Gastrocnemius medialis (tissue), 4 donors: Measurements from ENCODE around the gene NT5DC3. TPM values are rescaled to one million over a fixed set of nuclear protein-coding genes. Genes with fewer than 3 reads are reported as not detected.

ENCODE experiments used
- ATAC-seq, 2 donors: fragments of 150-250 bp; one replicate each; pipeline ENCODE4 v1.9.1; 2016
- DNase-seq, 2 donors: peaks; one replicate each; pipeline ENCODE4 v3.0.0-alpha.2; 2019
- H3K27ac ChIP-seq, 4 donors: fragments of 200-600 bp; sonication (generic); 1 replicate in 1 of 4; 2 replicates in 3 of 4; pipeline ENCODE4 v1.5.1; 2016 to 2018; ENCODE audit warnings: mild to moderate bottlenecking in 2 of 4, moderate library complexity in 1 of 4
- H3K27me3 ChIP-seq, 3 donors: fragments of 200-600 bp; sonication (generic) in 2 of 3; 1 replicate in 1 of 3; 2 replicates in 2 of 3; pipeline versions ENCODE4 v1.5.1 to v1.6.0; 2016 to 2019; ENCODE audit warnings: mild to moderate bottlenecking in 1 of 3, moderate library complexity in 1 of 3
- H3K36me3 ChIP-seq, 2 donors: fragments of 200-600 bp; sonication (generic) in 1 of 2; one replicate each; pipeline ENCODE4 v1.5.1; 2017 to 2018
- H3K4me1 ChIP-seq, 2 donors: fragments of 200-600 bp; sonication (generic) in 1 of 2; one replicate each; pipeline ENCODE4 v1.5.1; 2016 to 2017; ENCODE audit warnings: mild to moderate bottlenecking in 2 of 2
- H3K4me3 ChIP-seq, 4 donors: fragments of 200-600 bp; sonication (generic) in 3 of 4; 1 replicate in 1 of 4; 2 replicates in 3 of 4; pipeline ENCODE4 v1.5.1; 2016 to 2019; ENCODE audit warnings: mild to moderate bottlenecking in 2 of 4
- H3K9me3 ChIP-seq, 3 donors: fragments of 200-600 bp; sonication (generic) in 2 of 3; 1 replicate in 1 of 3; 2 replicates in 2 of 3; pipeline ENCODE4 v1.5.1; 2016 to 2019
- CTCF ChIP-seq, 5 experiments: fragments of 450-650 bp in 3 of 5; fragments of 200-600 bp in 2 of 5; sonication (generic) in 2 of 5; IDR thresholded peaks in 4 of 5; conservative IDR thresholded peaks in 1 of 5; 1 replicate in 4 of 5; 2 replicates in 1 of 5; pipeline ENCODE4 v1.5.1; 2016 to 2019; ENCODE audit warnings: antibody characterized with exemption in 5 of 5, mild to moderate bottlenecking in 3 of 5, moderate library complexity in 3 of 5
- POLR2A ChIP-seq, 2 donors: fragments of 450-650 bp; IDR thresholded peaks; one replicate each; pipeline ENCODE4 v1.6.1; 2017; ENCODE audit warnings: antibody characterized with exemption in 2 of 2, mild to moderate bottlenecking in 2 of 2, moderate library complexity in 2 of 2
- in situ Hi-C, 4 donors: fragments of 200-750 bp; cut with MboI; loops; one replicate each; pipeline versions ENCODE4 v1.15.0 to v1.8.0; 2017; ENCODE audit warnings: low sequenced_read_pairs in 4 of 4
- intact Hi-C: fragments of 100-400 bp; cut with DNase I; formaldehyde crosslinking; loops from one replicate; pipeline ENCODE4 v1.15.1; 2023; ENCODE audit warnings: low total_unique reads
- total RNA-seq, 4 donors: library from RNA; depleted of rRNA; stranded (reverse); fragments of >200 nt; gene quantifications; one replicate each; pipeline versions ENCODE4 v1.1.0 to v1.2.3, GENCODE V29; 2016

NT5DC3 gene
- total RNA-seq, 4 donors from 2014 or later, result 8.8 to 18.7 (median 13.9) TPM

DNA sequence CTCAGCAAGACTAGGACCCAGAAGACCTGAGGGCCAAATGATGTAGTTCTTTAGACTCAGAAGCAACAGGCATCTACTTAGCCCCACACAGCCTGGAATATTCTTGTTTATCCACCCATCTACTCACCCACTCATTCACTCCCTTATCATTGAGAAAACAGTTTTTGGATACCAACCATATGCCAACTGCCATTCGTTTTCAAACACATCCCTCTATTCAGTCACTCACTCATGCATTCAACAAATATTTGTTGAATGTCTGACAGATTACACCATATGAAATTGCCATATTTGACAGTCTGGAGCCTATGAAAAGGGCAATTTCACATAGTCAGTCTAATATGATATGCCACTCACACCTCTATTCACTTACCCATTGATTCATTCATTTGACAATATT is 103.2 kb downstream of the NT5DC3 start:
- DNase-seq, result no peak
- Histone ChIP-seq H3K4me3 (no peak overlapping the region), H3K9me3 (no peaks in the 10 kb centered on the region), H3K27me3 (no peaks in the 10 kb centered on the region), H3K27ac (no peak overlapping the region), H3K36me3 (no peaks in the 10 kb centered on the region), H3K4me1 (no peaks in the 10 kb centered on the region)
- intact Hi-C loops, result no loop called here
- ATAC-seq, result no peak
- in situ Hi-C loops, result no loop called here
- TF ChIP-seq CTCF (IDR thresholded peaks at IDR 0.05 in 4 of 5, conservative IDR thresholded peaks at IDR 0.05 in 1 of 5) (no peak), POLR2A (IDR thresholded peaks at IDR 0.05) (no peak)

DNA sequence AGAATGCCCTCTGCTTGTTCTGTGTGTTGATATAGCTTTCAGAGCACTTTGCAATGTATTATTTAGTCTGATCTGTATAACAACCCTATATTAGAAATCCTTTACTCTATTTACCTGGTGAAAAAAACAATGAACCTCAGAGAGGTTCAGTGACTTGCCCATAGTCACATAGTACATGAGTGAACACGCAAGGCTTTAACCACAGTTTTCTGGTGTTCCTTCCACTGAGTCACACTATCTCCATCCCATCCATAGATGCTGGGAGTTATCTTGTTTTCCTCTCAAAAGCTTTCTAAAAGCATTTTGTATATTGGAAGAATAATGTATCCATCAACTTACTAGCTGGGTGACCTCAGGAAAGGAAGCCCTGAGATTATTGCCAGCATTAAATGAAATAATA is 104.5 kb downstream of the NT5DC3 start:
- TF ChIP-seq CTCF (IDR thresholded peaks at IDR 0.05 in 4 of 5, conservative IDR thresholded peaks at IDR 0.05 in 1 of 5), result no peak
- TF ChIP-seq POLR2A (IDR thresholded peaks at IDR 0.05), result no peak
- no peak for DNase-seq
- H3K4me3 ChIP-seq, result no peak overlapping the region
- in situ Hi-C loops (no loop called here), intact Hi-C loops (no loop called here)
- no peaks in the 10 kb centered on the region for H3K36me3 ChIP-seq
- ATAC-seq, result no peak
- no peak overlapping the region for H3K27ac ChIP-seq
- H3K4me1 ChIP-seq, result no peaks in the 10 kb centered on the region
- no peaks in the 10 kb centered on the region for H3K9me3 ChIP-seq
- H3K27me3 ChIP-seq, result no peaks in the 10 kb centered on the region

GRCh38 chr12:103735291-103735690 is 105.7 kb downstream of the NT5DC3 start:
- ATAC-seq, result no peak
- Histone ChIP-seq H3K27ac (no peak overlapping the region), H3K4me3 (no peak overlapping the region), H3K9me3 (no peaks in the 10 kb centered on the region), H3K27me3 (no peaks in the 10 kb centered on the region), H3K36me3 (no peaks in the 10 kb centered on the region), H3K4me1 (no peaks in the 10 kb centered on the region)
- no peak for DNase-seq
- in situ Hi-C loops, result no loop called here
- intact Hi-C loops, result no loop called here
- TF ChIP-seq POLR2A (IDR thresholded peaks at IDR 0.05), result no peak
- TF ChIP-seq CTCF (IDR thresholded peaks at IDR 0.05 in 4 of 5, conservative IDR thresholded peaks at IDR 0.05 in 1 of 5), result no peak

GRCh38 chr12:103734863-103735262 is 106.2 kb downstream of the NT5DC3 start:
- ATAC-seq (no peak), DNase-seq (no peak)
- Histone ChIP-seq H3K4me3 (no peak overlapping the region), H3K36me3 (no peaks in the 10 kb centered on the region), H3K27ac (no peak overlapping the region), H3K9me3 (no peaks in the 10 kb centered on the region), H3K27me3 (no peaks in the 10 kb centered on the region), H3K4me1 (no peaks in the 10 kb centered on the region)
- in situ Hi-C loops (no loop called here), intact Hi-C loops (no loop called here)
- TF ChIP-seq POLR2A (IDR thresholded peaks at IDR 0.05), result no peak
- no peak for TF ChIP-seq CTCF (IDR thresholded peaks at IDR 0.05 in 4 of 5, conservative IDR thresholded peaks at IDR 0.05 in 1 of 5)

GRCh38 chr12:103731539-103731938 is 109.5 kb downstream of the NT5DC3 start:
- Histone ChIP-seq H3K27me3 (no peaks in the 10 kb centered on the region), H3K9me3 (no peaks in the 10 kb centered on the region), H3K4me1 (no peaks in the 10 kb centered on the region), H3K36me3 (no peaks in the 10 kb centered on the region), H3K27ac (no peak overlapping the region), H3K4me3 (no peak overlapping the region)
- DNase-seq (no peak), ATAC-seq (no peak)
- intact Hi-C loops (no loop called here), in situ Hi-C loops (no loop called here)
- TF ChIP-seq POLR2A (IDR thresholded peaks at IDR 0.05), result no peak
- TF ChIP-seq CTCF (IDR thresholded peaks at IDR 0.05 in 4 of 5, conservative IDR thresholded peaks at IDR 0.05 in 1 of 5), result no peak
